Activated CD8-positive, alpha-beta T cell treated with anti-CD3 and anti-CD28 coated beads for 36 hours (primary cell): Measurements from ENCODE around the gene C11orf42. TPM values are rescaled to one million over a fixed set of nuclear protein-coding genes. Genes with fewer than 3 reads are reported as not detected.

Experiments used
- ATAC-seq: fragments of 200-7000 bp; cut with Tn5 transposase; one replicate; pipeline ENCODE4 v1.10.0; 2021; ENCODE audit warnings: mild to moderate bottlenecking, moderate library complexity
- CTCF ChIA-PET: fragments of 350-600 bp; sonication (Branson Sonifier 250); formaldehyde crosslinking; loops from one replicate; lab custom pipeline; 2021; ENCODE audit warnings: antibody characterized with exemption; lab: Charles Lee
- POLR2A ChIA-PET: fragments of 350-600 bp; sonication (Branson Sonifier 250); formaldehyde crosslinking; loops from one replicate; lab custom pipeline; 2021; ENCODE audit warnings: antibody characterized with exemption; lab: Charles Lee
- DNase-seq: peaks from one replicate; pipeline ENCODE4 v3.0.0-alpha.2; 2020
- H3K27ac Mint-ChIP-seq: one replicate; pipeline ENCODE4 v1.8.0; 2021; ENCODE audit warnings: mild to moderate bottlenecking, mixed read lengths
- H3K27me3 Mint-ChIP-seq: one replicate; pipeline ENCODE4 v1.8.0; 2021; ENCODE audit warnings: mixed read lengths
- H3K36me3 Mint-ChIP-seq: one replicate; pipeline ENCODE4 v1.8.0; 2021; ENCODE audit warnings: low read depth, mixed read lengths
- H3K4me1 Mint-ChIP-seq: one replicate; pipeline ENCODE4 v1.8.0; 2021; ENCODE audit warnings: low read depth, mixed read lengths
- H3K4me3 Mint-ChIP-seq: one replicate; pipeline ENCODE4 v1.8.0; 2021; ENCODE audit warnings: mild to moderate bottlenecking, moderate library complexity, mixed read lengths
- H3K9me3 Mint-ChIP-seq: one replicate; pipeline ENCODE4 v1.8.0; 2021; ENCODE audit warnings: mixed read lengths
- CTCF ChIP-seq: fragments of 200-600 bp; IDR thresholded peaks from one replicate; pipeline ENCODE4 v1.8.0; 2022; ENCODE audit warnings: antibody characterized with exemption, mild to moderate bottlenecking
- intact Hi-C: fragments of 100-400 bp; cut with micrococcal nuclease; formaldehyde crosslinking; loops from one replicate; pipeline ENCODE4 v1.10.0; 2022
- total RNA-seq, 2 experiments: library from RNA; stranded (reverse); gene quantifications; one replicate each; pipeline ENCODE4 v1.2.3, GENCODE V29; 2021

Gene C11orf42
- total RNA-seq, result not detected

GRCh38 chr11:6205366-6205765 is at the start of gene C11orf42:
Gene C11orf42, plus strand, starts transcription at chr11:6205557. Its CDS starts 59 bp downstream, at chr11:6205616.
- H3K27me3 Mint-ChIP-seq, result no peaks in the 10 kb centered on the region
- no peaks in the 10 kb centered on the region for H3K9me3 Mint-ChIP-seq
- ChIA-PET POLR2A (no interaction called here), CTCF (interaction anchor here (0.9 to 2.8 kb wide), 3 partner anchors 18 to 158 kb away, joined by 3 to 6 read pairs (median 6); no protein-coding TSS in a partner anchor)
- H3K27ac Mint-ChIP-seq, result no peak within 1 kb of the TSS
- TF ChIP-seq CTCF, result no peak
- DNase-seq (no peak), ATAC-seq (no peak)
- intact Hi-C loops, result no loop called here
- peaks cover 2% of the 10 kb centered on the region for H3K36me3 Mint-ChIP-seq
- peaks cover 34% of the 10 kb centered on the region for H3K4me1 Mint-ChIP-seq
- H3K4me3 Mint-ChIP-seq, result no peak within 1 kb of the TSS

DNA sequence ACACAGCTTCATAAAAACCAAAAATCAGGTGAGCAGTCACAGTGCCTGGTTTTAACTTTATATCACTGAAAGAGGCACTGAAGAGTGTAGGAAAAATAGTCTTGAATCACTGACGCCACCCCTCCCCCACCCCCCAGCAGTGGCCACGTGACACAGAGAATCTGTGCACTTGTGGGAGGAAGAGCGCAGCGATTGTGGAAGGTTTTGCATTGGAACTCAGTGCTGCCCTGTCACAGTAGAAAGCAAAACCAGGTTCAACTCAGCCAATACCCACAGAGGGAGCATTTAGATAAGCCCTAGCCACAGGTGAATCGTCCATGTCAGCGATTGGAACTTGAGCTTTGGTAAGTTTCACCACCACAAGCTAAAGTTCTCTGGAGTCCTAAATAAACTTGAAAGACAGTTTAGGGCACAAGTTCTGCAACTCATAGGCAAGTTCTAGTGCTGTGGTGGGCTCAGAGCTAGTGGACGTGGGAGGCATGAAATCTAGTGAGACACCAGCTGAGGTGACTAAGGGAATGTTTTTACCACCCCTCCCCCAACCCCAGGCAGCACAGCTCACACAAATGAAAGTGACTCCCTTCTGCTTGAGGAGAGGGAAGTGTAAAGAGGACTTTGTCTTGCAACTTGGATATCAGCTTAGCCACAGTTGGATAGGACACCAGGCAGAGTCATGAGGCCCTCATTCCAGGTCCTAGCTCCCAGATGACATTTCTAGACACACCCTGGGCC is 48.6 kb upstream of the C11orf42 start:
- POLR2A ChIA-PET, result no interaction called here
- Mint-ChIP-seq H3K4me3 (no peak overlapping the region), H3K4me1 (no peaks in the 10 kb centered on the region), H3K27me3 (no peaks in the 10 kb centered on the region), H3K36me3 (no peaks in the 10 kb centered on the region), H3K27ac (no peak overlapping the region), H3K9me3 (no peaks in the 10 kb centered on the region)
- DNase-seq (no peak), ATAC-seq (no peak)
- CTCF ChIA-PET, result interaction anchor here (1.3 to 1.4 kb wide), 2 partner anchors 59 to 133 kb away, joined by 3 read pairs; no protein-coding TSS in a partner anchor
- no peak for TF ChIP-seq CTCF
- intact Hi-C loops, result no loop called here

DNA sequence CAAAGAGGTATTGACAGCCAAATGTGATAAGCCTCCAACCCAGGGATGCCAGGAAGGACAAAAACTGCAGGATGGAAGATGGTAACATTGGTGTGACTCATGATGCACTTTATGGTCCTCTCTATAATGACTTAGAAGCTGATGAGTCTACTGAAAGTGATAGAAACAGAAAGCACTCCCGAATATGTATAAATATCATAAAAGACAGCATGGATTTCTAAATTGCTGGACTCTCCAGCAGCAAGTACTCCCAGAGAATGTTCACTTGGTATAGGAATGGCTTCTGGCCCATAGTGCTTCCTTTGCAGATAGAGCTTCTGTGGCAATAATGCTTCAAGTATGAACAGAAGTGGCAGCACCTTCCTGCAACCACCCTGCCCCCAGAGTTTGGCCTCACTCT is 35.1 kb upstream of the C11orf42 start, which contains the start of gene OR52B2:
Gene OR52B2, minus strand, starts transcription at position 101 of the 400 bp plus-strand sequence. Its CDS starts 0 bp downstream, at position 101.
- POLR2A ChIA-PET, result no interaction called here
- ATAC-seq (no peak), DNase-seq (no peak)
- CTCF ChIA-PET, result no interaction called here
- Mint-ChIP-seq H3K27ac (no peak within 1 kb of the TSS), H3K36me3 (no peaks in the 10 kb centered on the region), H3K4me1 (no peaks in the 10 kb centered on the region), H3K9me3 (no peaks in the 10 kb centered on the region), H3K27me3 (peaks cover 5% of the 10 kb centered on the region), H3K4me3 (no peak within 1 kb of the TSS)
- intact Hi-C loops, result no loop called here
- no peak for TF ChIP-seq CTCF

DNA sequence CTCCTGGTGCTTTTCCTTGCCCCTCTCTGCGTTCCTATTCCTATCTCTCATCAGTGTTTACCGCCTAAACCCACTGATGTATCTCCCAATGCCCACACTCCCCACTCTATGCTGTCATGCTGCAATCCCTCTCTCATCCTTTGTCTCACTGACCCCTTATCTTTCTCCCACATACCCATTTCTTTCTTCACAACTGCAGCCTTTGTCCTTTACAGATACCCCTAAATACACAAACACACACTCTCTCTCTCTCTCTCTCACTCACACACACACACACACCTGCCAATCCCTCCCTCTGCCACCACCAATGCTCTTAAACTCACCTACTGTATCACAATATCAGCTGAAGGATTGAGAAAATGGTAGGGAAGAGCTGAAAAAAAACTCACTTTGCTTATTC is 29.9 kb upstream of the C11orf42 start:
- no peaks in the 10 kb centered on the region for H3K36me3 Mint-ChIP-seq
- ChIA-PET POLR2A (no interaction called here), CTCF (no interaction called here)
- intact Hi-C loops, result no loop called here
- H3K4me3 Mint-ChIP-seq, result no peak overlapping the region
- H3K9me3 Mint-ChIP-seq, result no peaks in the 10 kb centered on the region
- H3K27ac Mint-ChIP-seq, result no peak overlapping the region
- H3K4me1 Mint-ChIP-seq, result peaks cover 3% of the 10 kb centered on the region
- ATAC-seq, result no peak
- DNase-seq, result no peak
- peaks cover 5% of the 10 kb centered on the region for H3K27me3 Mint-ChIP-seq
- no peak for TF ChIP-seq CTCF

DNA sequence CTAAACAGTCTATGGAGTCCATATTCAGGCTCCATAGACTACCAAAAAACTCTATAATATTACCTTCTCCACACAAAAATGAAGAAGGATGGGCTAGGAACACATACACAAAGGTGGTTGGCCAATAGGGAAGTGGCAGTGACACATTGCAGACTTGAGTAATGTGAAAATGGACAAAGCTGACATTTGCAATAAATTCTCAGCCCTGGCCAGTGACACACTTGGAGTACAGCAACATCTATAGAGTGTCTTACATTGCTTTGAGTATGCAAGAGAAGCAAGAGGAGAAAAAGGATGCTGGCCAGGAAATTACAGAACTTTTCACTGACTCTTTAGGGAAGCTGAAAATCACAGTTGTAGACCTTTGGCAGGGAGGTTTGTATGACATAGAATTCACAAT is 13.6 kb upstream of the C11orf42 start:
- H3K27me3 Mint-ChIP-seq, result no peaks in the 10 kb centered on the region
- DNase-seq (no peak), ATAC-seq (no peak)
- intact Hi-C loops, result no loop called here
- peaks cover 16% of the 10 kb centered on the region for H3K4me1 Mint-ChIP-seq
- CTCF ChIA-PET, result interaction anchor here (1.4 kb wide), 1 partner anchor 59 kb away, joined by 3 read pairs; no protein-coding TSS in a partner anchor
- H3K4me3 Mint-ChIP-seq, result no peak overlapping the region
- no peak overlapping the region for H3K27ac Mint-ChIP-seq
- no peaks in the 10 kb centered on the region for H3K36me3 Mint-ChIP-seq
- POLR2A ChIA-PET, result no interaction called here
- TF ChIP-seq CTCF, result no peak
- H3K9me3 Mint-ChIP-seq, result peaks cover 2% of the 10 kb centered on the region
